ENCODE measurements around the gene TRIO.

- no peak for TF ChIP-seq EP300 (IDR thresholded peaks at IDR 0.05)
- TF ChIP-seq CTCF (IDR thresholded peaks at IDR 0.05): no peak
- TF ChIP-seq POLR2A (IDR thresholded peaks at IDR 0.05; ENCODE audit: low read depth): no peak
- TF ChIP-seq POLR2AphosphoS5 (IDR thresholded peaks at IDR 0.05): peak in 1 of 2 donors; percentile 46
Measured at GRCh38 chr5:14265570-14265969, 122.4 kb downstream of the TRIO start.
